HG02852 (cell line): Measurements from ENCODE around the gene MYD88.
A peak's percentile ranks its signal among the peaks of the same experiment; 100 is the strongest.
"Not testable (repeated sequence)": the region's sequence is repeated elsewhere in the genome, so short reads cannot be mapped to it uniquely, and the experiment has no call there.

Experiments
- ATAC-seq: cut with Tn5 transposase; IDR thresholded peaks from one replicate; pipeline ENCODE4 v1.9.1; 2021; ENCODE audit warnings: mild to moderate bottlenecking, moderate library complexity; ENCODE audit not compliant: unreplicated experiment

Gene MYD88

DNA sequence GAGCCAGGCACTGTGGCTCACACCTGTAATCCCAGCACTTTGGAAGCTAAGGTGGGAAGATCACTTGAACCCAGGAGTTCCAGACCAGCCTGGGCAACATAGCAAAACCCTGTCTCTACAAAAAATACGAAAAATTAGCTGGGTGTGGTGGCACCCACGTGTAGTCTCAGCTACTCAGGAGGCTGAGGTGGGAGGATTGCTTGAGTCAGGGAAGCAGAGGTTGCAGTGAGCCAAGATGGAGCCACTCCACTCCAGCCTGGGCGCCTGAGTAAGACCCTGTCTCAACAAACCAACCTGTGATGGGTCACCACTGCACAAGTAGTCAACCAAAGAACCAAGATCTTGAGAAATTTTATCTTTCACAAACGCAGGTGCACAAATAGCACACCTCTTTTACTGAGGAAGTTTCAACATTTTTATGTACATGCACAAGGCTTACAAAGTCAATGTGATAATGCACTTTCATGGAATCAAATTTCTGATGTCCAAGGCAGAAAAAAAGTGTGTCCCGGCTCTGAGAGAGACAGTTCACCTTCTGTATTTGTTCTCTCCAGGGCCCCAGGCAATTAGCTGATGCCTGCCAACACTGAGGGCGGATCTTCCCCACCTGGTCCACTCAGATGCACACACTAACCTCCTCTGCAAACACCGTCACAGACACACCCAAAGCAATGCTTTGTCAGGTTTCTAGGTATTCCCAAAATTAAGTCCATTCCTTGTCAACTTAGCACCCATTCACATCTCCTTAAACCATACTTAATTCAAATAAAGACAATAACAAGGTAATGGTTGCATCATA, 13.9 kb upstream of the MYD88 start:
- no peak for ATAC-seq

- no peak for ATAC-seq
Observed at GRCh38 chr3:38125305-38126120, 12.9 kb upstream of the MYD88 start.

DNA sequence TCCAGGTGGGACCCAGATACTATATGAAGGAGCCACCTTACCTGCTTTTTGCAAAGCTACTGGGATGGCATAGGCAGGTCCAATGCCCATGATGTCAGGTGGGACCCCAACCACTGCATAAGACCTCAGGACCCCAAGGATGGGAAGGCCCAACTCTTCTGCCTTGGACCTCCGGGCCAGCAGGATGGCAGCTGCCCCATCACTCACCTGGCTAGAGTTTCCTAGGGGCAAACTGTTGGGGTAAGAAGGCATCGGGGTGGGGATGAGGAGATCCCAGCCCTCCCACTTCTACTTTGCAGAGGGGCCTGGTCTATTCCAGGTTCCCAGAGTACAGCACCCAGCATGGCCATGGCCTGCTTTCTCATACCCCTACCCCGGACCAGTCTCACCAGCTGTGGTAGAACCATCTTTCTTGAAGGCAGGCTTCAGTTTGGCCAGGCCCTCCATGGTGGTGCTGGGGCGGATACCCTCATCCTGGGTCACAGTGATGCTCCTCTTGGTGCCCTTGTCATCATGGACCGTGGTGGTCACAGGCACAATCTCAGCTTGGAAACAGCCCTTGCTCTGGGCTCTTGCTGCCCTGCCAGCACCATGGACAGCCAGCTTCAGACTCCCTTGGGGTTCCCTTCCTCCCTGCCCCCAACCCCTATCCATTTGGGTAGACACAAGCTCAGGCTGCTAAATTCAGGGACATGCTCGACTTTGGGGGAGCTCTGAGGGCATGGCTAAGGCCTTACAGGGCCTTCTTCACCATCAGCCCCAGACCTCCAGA, 12.2 kb upstream of the MYD88 start:
- no peak for ATAC-seq

DNA sequence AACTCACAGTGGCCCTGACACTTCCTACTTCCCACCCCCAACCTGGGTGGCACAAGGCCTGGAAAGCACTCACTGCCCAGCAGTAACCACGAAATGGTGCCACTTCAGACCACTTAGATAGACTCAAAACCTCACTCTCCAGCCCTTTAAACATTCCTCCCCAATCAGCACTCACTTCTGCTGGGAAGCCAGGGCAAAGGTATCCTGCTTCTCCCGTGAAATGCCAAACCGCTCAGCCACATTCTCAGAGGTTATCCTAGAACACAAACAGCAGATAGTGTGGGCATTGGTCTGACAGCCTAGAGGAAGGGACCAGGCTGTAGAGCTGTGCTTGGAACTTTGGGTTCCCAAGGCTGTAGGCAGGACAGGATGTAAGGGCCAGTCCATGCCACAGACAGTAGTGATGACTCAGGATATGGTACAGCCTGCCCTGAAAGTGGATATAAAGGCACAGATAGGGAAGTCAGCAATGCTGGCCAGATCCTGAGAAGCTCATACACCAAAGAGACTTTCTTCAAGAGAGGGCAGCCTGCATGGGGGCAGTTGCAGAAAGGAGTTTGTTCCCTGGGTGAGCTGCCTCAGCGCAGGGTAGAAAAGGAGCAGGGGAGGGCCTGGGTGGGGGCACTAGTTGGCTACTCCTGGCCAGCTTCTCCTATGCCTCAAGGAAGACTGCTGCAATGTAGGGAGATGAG, 10.7 kb upstream of the MYD88 start:
- no peak for ATAC-seq

GRCh38 chr3:38128303-38128655, 10.2 kb upstream of the MYD88 start:
- ATAC-seq = no peak

DNA sequence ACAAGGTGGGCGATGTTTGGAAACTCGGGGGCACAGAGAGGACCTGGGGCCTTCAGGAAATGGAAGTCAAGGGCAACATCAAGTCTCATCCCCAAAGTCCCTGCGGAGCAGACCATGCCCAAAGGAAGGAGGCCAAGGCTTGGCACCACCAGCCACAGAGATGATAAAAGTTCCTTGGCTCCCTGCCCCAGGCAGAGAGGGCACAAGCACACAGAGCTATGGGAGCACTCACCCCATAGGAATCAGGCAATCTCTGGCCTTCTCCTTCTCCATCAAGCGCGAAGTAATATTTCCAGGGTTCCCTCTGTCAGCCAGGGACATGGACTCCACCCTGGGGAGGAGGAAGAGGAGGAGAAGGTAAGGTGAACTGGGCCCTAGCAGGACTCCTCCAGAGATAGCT, 9.4 kb upstream of the MYD88 start:
- no peak for ATAC-seq

DNA sequence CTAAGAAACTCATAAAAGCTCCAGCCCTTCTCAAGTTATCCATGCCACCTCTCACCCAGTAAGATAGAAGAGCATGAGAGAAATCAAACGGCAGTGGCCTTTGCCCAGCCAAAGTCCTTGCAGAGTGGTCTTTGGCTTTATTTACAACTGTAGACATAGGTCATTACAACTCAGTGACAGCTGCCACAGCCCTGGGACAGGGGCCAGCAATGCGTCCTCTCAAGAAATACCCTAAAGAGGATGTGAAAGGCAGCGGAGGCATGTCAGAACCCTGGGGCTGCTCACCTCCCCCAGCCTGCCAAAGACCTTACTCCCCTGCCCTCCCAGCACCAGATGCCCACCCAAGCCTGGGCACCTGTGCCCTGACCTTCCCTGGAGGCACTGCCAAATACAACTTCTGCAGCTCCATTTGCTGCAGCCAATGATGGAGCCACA, 7.8 kb upstream of the MYD88 start:
- ATAC-seq = no peak

- ATAC-seq = no peak
Observed at GRCh38 chr3:38131621-38132369, 6.7 kb upstream of the MYD88 start.

DNA sequence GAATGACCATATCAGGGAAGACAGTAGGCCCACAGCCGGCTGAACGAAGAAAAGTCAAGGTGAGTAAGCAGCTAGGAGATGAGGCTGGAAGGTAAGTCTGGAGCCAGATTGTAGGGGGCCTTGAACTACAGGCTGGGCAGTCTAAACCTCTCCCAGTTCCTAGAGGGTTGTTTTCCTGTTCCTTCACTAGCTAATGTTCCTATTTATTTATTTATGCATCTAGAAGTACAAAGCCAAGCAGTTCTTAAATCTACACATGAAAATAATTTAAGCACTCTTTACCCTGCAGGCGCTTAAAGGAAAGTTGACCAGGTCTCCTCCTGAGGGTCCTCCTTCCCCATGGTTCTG, 5.3 kb upstream of the MYD88 start:
- ATAC-seq = no peak

DNA sequence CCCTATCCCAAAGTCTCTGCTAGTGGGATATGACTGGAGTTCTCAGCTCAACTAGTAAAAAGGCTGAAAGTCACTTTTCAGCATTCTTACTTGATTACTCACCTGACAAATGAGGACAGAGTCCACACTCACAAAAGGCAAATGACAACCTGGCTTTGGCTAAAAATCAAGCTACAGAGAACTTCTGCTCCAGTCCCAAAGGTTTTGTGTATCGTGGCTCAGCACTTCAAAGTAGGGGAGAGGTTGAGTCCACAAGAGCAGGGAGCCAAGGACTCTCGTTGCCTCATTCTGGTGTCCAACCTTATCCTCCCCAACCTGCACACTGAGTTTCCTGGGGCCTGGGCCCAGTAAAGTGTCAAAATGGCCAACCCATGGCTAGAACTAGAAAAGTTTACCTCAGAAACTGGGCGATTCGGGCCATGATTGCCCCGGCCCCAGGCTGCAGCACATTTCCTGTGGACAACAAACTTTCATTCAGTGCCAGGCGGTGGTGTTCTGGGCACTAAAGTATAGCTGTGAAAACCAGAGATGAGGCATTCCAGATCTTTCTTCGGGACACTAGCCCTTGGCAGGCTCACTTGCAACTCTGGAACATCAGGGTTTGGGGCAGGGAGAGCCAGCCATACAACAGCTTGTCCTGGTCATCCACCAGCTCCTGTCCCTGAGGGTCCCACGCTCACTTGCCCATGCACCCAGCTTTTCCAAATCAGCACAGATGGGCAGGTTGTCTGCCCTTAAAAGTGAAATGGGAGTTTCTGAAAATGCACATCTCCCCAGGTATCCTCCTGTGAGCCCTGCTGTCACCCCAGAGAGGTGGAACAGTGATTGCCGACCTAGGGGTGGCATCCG, 4.7 kb upstream of the MYD88 start:
- ATAC-seq = no peak

- not testable (repeated sequence) for ATAC-seq
Observed at GRCh38 chr3:38134517-38135143, 3.8 kb upstream of the MYD88 start.

- ATAC-seq = not testable (repeated sequence)
Observed at GRCh38 chr3:38135621-38136277, 2.7 kb upstream of the MYD88 start.

- no peak for ATAC-seq
Observed at GRCh38 chr3:38136393-38136776, 2.1 kb upstream of the MYD88 start.

DNA sequence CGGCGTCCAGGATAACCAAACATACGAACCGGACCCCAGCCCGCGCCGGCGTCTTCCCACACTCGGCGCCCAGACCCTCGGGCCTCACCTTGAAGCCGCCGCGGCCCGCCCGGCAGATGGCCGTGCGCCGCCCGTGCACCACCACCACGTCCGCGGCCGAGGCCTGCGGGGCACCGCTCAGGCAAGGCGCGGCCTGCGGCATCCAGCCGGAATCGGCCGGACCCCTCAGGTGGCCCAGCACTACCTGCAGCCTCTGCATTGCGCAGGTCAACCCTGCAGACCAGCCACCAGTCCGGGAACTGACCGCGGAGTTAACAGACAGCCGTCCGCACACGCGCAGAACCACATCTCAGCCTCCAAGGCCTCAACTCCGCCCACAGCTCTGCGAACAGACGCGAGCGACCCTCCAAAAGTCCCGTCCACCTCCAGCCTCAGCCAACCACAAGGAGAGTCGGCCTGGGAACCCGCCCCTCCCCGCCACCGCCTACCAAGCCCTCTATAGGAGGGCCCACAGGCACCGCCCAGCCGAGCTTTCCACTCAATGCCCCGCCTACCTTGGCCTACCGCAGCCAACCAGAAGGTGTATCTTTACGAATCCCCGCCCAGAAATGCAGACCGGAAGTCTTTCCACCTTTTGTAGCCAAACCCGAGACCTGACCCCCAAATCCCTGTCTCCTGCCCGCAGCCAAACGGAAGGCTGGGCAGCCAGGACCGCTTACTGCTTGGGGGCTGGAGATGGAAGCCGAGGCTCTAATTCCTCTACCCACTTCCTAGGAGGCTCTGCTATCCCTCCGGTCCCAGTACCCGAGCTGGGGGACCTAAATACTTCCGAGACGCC, 1.5 kb upstream of the MYD88 start, which contains the start of gene ACAA1:
TSS of gene ACAA1 (minus strand) at position 351 of the 838 bp plus-strand sequence. CDS start at position 259, 92 bp downstream.
- peak; percentile 88 for ATAC-seq

DNA sequence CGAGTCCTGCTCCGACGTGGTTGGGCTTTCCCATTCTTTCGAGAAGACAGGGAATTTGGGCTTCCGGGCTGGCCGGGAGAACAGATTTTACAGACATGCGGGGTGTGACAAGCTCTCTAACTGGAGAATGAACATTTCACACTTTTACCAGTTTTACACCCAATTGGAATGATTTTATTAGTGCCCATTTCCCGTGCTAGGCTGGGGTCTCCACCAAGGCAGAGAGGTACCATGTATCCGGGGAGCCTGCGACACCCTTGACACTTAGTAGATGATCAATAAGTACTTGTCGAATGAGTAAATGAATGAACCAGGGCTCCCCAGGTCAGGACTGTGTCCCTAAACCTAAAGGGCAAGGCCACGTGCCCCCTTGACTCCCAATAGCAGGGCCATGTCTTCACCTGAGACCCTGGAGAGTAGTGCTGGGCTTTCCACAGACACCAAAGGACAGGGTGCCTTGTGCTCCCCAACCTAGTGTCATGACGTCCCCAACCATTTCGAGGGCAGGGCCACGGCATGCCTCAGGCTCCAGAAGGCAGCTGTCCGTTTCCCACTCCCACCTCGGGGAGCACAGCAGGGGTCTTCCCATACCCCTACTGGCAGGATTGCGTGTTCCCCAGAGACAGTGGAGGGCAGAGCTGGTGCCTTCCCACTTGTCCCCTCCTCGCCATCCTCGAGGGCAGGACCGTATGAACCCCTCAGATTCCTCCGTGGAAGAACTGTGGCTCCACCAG, 679 bp upstream of the MYD88 start:
- no peak for ATAC-seq

DNA sequence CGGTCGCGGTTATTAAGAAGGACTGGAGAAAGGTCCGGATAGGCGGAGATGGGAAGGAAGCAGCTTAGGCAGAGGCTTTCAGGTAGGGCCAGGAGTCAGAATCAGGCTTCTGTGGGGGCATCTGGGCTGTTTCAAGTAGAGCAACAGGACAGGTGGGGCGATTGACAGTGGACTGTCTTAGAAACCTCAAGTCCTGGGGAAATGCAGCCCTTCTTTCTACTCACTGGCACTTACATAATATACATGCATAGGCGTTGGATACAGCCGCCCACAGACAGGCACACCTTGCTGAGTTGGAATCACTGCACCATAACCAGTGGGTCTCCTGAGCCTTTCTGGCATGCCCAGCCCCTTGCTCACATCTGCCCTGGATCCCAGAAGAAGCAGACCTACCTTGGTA, 730 bp downstream of the MYD88 start:
- no peak for ATAC-seq

DNA sequence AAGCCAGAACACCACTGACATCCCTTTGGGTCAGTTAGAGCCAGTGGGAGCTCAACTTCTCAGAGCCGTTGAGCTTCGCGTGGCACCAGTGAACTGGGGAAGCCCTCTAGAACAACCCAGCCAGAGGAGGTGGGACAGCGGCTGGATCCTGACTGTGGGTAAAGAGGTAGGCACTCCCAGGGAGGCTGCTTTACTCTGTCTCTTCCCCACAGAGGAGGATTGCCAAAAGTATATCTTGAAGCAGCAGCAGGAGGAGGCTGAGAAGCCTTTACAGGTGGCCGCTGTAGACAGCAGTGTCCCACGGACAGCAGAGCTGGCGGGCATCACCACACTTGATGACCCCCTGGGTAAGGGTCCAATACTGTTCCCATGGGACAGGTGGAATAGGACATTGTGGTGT, 1.2 kb downstream of the MYD88 start:
- no peak for ATAC-seq
